DOHH2 (cell line): ENCODE results near the gene PEG3.

ENCODE experiments used
- CTCF ChIP-seq: fragments of 200-600 bp; sonication (generic); IDR thresholded peaks from one replicate; pipeline ENCODE4 v1.5.1; 2014; ENCODE audit warnings: antibody characterized with exemption, mild to moderate bottlenecking, low read depth, low read length; ENCODE audit not compliant: poor library complexity, severe bottlenecking
- EZH2phosphoT487 ChIP-seq: fragments of 200-600 bp; sonication (generic); IDR thresholded peaks from 2 replicates; pipeline ENCODE4 v1.6.1; 2017; ENCODE audit warnings: borderline replicate concordance, mild to moderate bottlenecking, antibody characterized with exemption, low read length, moderate library complexity, mixed read lengths

DNA sequence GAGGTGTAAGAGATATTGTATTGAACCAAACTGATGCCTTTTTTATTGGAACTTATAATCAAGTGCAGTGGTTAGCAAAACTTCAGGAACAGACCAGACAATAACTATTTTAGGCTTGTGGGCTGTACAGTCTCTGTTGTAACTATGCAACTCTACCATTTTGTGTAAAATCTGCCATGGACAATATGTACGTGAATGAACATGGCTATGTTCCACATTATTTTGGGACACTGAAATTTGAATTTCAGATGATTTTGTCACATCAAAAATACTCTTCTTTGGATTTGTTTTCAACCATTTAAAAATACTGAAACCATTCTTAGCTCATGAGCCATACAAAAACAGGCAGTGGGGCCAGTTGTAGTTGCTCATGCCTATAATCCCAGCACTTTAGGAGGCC, 27.9 kb upstream of the PEG3 start:
- TF ChIP-seq CTCF (no peak), EZH2phosphoT487 (no peak)
